ENCODE results near the gene EPHA10.
A peak's percentile ranks its signal among the peaks of the same experiment; 100 is the strongest.
"Not testable (repeated sequence)": the region's sequence is repeated elsewhere in the genome, so short reads cannot be mapped to it uniquely, and the experiment has no call there.

EPHA10 gene

GRCh38 chr1:37716321-37716720 lies 48.6 kb downstream of the EPHA10 start:
- no peak for DNase-seq (ENCODE audit: low spot score)

DNA sequence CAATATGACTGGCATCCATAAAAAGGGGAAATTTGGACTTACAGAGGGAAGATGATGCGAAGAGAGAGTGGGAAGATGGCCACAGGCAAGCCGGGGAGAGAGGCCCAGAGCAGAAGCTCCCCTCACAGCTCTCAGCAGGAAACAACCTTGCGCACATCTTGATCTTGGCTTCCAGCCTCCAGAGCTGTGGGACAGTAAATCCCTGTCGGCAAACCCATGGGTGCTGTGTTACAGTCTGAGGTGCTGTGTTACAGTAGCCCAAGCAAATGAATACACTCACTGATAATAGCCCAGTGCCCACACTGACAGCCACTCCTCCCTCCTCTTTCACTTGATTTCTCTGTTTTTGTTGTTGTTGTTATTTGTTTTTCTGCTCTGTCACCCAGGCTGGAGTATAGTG lies 50.2 kb downstream of the EPHA10 start:
- no peak for DNase-seq (ENCODE audit: low spot score)

GRCh38 chr1:37714226-37714625 lies 50.7 kb downstream of the EPHA10 start:
- no peak for DNase-seq (ENCODE audit: low spot score)

DNA sequence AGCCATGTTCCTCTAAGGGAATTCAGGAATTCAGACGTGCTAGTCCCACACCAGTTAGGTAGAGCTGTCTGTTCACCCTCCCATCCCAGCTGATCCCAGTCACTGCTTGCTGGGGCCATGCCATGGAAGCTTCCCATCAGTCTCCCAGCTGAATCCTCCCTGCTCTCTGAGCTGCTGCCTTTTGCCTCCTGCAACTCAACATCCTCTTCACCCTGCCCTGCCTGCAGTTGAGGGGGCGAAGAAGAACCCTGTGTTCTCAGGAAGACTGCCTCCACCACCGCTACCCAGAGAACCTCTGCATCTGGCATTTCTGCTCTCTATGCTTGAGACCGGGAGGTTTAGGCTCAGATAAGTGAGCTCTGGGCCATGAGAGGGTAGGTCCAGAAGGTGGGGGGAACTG lies 56.4 kb downstream of the EPHA10 start:
- DNase-seq (ENCODE audit: low spot score): no peak

DNA sequence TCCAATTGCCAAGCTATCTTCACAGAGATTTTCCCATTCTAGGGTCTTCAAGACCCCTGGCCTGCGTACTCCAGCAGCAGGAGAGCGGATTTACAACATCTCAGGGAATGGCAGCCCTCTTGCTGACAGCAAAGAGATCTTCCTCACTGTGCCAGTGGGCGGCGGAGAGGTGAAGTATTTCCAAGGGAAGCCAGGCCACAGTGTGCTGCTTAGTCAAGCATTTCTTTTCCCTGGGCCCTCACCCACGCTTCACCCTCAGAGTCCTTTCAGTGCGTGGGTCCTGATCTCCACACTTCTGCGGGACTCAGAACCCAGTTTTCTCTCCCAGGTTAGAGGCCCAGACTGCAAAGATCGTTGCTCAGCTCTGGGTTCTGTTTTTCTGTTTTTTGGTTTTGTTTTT lies 59.5 kb downstream of the EPHA10 start:
- DNase-seq (ENCODE audit: low spot score): no peak

DNA sequence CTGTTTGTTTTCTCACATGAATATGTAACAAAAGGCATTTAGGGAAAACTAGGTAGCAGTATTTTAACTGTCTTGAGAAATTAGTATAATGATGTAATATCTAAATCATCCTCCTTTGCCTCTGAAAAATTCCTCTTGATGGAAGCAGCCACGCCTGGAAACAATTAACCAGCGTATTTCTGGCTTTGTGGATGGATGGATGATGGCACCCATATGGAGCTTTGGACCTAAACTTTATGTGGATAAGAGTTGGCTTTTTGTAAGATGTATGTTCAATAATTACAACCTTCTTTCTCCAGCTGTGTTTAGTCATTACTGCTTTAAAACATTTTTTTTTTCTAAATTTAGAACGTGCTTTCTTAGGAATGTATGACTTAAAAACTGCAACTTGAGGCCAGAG lies 60.0 kb downstream of the EPHA10 start:
- no peak for DNase-seq (ENCODE audit: low spot score)

- no peak for DNase-seq (ENCODE audit: low spot score)
These were observed 61.9 kb downstream of the EPHA10 start for GRCh38 chr1:37703061-37703460.

DNA sequence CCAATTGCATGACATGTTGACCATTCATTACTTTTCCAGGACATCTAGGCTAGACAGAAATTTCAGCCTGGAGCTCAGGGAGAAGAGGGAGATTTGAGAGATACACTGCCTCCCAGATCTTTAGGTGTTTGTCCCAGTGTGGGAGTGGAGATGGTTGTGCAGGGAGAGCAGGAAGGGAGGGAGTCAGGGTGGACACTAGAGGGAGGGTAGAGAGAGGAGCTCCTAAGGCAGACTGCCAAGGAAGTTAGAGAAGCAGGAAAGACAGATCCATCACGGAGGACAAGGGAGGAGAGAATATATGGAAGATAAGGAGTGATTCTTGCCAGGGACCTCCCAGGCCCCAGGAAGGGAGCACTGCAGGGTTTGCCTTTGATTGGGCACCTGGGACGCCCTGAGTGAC lies 63.9 kb downstream of the EPHA10 start:
- DNase-seq (ENCODE audit: low spot score): no peak

DNA sequence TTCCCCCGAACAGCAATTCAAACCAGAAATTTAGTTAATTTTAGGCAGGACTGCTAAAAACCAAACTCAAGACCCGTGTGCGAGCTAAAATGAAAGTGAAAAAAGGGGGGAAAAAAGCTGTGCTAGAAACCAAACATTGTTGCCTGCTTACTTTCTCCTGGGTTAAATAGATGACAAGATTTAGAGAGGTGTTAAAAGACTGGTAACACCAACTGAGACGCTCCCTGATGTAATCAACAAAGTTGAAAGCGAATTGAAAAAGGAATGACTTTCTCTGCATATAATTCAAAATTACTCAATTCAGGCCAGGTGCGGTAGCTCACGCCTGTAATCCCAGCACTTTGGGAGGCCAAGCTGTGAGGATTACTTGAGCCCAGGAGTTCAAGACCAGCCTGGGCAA lies 65.8 kb downstream of the EPHA10 start:
- no peak for DNase-seq (ENCODE audit: low spot score)

- DNase-seq (ENCODE audit: low spot score): no peak
These were observed 67.2 kb downstream of the EPHA10 start for GRCh38 chr1:37697737-37698136.

DNA sequence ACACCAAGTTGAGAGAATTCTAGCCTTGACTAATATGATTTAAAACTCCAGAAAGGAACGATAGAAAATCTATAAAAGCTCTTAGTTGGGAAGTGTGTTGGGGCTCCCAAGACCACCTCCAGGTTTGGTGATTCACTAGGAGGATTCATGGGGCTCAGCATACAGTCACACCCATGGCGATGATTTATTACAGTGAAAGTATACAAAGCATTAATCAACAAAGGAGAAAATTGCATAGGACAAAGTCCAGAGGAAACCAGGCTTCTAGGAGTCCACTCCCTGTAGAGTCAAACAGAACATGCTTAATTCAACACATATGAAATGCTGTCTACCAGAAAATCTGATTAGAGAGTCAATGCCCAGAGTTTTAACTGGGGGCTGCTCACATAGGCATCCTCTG lies 67.8 kb downstream of the EPHA10 start:
- no peak for DNase-seq (ENCODE audit: low spot score)

DNA sequence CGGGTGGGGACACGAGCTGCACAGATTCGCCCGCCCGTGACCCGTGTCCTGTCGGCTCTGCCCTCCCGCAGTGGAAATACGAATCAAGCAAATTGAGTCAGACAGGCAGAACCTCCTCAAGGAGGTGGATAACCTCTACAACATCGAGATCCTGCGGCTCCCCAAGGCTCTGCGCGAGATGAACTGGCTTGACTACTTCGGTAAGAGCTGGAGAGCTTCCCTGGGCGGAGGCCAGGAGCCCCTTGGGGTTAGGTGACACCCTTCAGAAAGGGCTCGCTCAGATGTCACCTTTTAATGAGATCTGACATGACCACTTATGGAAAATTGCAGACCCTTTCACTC lies 72.1 kb downstream of the EPHA10 start:
- DNase-seq (ENCODE audit: low spot score): peak; percentile 18

GRCh38 chr1:37692078-37692833 lies 72.7 kb downstream of the EPHA10 start, which contains the start of gene CDCA8:
Gene CDCA8, plus strand, starts transcription at chr1:37692516. Its CDS starts 175 bp downstream, at chr1:37692691.
- DNase-seq (ENCODE audit: low spot score): peak; percentile 96

- peak; percentile 65 for DNase-seq (ENCODE audit: low spot score)
These were observed 73.3 kb downstream of the EPHA10 start for GRCh38 chr1:37691497-37692077.

DNA sequence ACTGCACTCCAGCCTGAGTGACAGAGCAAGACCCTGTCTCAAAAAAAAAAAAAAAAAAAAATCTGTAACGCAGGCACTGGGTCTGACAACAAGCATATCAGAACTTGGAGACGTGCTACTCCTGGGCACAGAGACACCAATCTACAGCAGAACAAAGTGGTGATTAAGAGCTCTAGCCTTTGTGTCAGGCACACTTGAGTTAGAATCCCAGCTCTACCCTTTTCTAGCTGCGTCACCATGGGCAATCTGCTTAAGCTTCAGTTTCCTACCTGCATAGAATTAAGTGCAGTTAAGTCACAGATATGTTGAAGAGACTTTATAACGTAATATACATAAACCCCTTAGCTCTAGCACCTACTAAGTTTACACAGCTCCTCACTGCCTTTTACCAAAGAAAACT lies 76.0 kb downstream of the EPHA10 start:
- DNase-seq (ENCODE audit: low spot score): peak; percentile 53

DNA sequence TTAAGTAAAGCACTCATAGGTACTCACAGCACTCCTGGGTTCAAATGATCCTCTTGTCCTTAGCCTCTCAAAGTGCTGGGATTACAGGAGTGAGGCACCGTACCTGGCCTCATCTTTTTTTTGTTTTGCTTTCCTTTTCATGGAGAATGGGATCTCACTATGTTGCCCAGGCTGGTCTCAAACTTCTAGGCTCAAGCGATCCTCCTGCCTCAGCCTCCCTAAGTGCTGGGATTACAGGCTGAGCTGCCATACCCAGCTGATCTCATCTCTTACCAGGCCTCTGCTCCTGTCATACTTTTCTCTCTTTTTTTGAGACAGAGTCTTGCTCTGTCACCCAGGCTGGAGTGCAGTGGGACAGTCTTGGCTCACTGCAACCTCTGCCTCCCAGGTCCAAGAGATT lies 77.2 kb downstream of the EPHA10 start:
- not testable (repeated sequence) for DNase-seq (ENCODE audit: low spot score)

GRCh38 chr1:37685722-37686121 lies 79.2 kb downstream of the EPHA10 start:
- no peak for DNase-seq (ENCODE audit: low spot score)

DNA sequence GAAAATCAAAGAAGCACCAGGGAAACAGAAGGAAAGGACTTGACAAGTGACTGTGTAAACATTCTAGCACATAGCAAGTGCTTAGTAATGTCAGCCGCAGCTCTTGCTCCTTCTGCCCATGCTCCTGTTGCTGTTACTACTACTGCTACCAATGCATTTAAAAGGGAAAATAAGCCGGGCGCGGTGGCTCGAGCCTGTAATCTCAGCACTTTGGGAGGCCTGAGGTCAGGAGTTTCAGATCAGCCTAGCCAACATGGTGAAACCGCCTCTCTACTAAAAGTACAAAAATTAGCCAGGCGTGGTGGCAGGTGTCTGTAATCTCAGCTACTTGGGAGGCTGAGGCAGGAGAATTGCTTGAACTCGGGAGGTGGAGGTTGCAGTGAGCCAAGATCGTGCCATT lies 80.7 kb downstream of the EPHA10 start:
- DNase-seq (ENCODE audit: low spot score): not testable (repeated sequence)

GRCh38 chr1:37682334-37682987 lies 82.5 kb downstream of the EPHA10 start:
- DNase-seq (ENCODE audit: low spot score): peak; percentile 80

DNA sequence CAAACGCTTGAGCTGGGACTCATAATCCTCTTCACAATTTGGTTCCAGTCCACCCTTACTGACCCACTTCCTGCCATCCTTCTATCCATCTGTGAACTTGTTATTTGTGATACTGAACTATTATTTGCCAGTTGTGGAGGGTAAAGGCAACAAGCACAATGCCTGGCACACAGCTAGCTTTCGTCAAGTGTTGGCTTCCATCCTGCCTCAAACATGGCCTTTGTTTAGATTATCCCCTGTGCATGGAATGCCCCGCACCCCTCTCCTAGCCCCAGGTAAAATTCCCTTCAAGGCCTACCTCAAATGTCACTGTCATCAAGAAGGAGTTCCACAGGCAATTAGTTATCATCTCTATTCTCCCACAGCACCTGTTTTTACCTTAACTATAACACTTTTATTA lies 84.0 kb downstream of the EPHA10 start:
- no peak for DNase-seq (ENCODE audit: low spot score)

DNA sequence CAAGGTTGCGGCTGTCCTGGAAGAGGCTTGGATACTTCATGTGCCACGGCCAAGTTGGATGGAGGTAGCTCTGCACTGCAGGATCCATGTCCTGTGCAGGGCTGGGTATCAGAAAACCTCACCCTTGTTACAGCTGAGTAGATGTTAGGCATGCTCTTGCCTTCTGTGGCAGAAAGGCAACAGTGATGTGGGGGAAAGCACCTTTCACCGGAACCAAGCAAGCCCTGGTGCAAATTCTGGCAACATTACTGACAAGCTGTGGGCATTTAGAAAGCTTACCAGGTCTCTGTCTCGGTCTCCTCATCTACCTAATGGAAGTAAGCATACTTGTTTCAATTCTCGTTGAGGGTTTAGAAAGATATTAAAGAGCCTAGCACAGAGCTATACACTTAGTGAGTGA lies 87.1 kb downstream of the EPHA10 start:
- DNase-seq (ENCODE audit: low spot score): no peak

- DNase-seq (ENCODE audit: low spot score): no peak
These were observed 87.8 kb downstream of the EPHA10 start for GRCh38 chr1:37677143-37677439.

DNA sequence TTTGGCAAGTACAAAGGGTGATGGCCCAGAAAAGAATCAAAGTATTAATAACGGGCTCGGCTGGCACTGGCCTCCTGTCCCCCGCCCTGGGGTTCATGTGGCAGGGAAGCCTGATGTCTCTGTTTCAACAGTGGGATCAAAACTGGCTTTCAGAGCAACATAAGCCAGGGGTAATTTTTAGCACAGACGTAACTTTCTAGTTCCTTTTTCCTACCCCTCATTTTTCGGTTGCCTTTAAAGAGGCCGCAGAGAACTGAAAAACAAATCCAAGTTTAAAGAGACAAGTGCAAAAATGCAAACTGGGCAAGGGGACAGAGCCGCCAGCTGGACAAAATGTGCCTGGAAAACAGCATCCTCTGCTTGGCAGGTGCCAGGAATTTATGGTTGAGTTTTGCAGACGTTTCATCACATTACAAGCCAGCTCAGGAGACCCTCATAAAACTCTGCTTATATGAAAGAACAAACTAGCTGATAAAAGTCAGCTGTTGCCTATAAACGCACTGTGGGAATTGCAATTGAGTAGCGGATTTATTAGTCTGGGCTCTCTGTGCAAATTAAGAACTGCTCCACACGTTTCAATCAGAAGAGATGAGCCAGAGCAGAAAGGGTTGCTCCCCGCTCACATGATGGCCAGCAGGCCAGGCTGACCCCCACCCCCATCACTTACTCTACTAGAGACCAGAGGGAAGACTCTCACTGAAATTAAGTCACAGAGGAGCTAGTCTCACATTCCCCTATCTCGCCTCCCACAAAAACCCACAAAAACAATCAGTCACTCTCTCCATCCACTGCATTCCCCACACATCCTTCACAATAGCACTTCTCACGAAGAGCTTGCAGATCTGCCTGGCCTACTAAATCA lies 88.4 kb downstream of the EPHA10 start:
- DNase-seq (ENCODE audit: low spot score): no peak
